Tibial artery (tissue), 4 donors: ENCODE data around the gene TSPAN18.

Experiments
- DNase-seq, 2 donors: peaks; one replicate each; pipeline ENCODE4 v3.0.0-alpha.2; 2019
- H3K27ac ChIP-seq, 2 donors: fragments of 200-600 bp; sonication (generic) in 1 of 2; 1 replicate in 1 of 2; 2 replicates in 1 of 2; pipeline ENCODE4 v1.5.1; 2018 to 2019; ENCODE audit warnings: mild to moderate bottlenecking in 1 of 2
- H3K27me3 ChIP-seq, 2 donors: fragments of 200-600 bp; sonication (generic) in 1 of 2; one replicate each; pipeline versions ENCODE4 v1.5.1 to v1.6.0; 2016 to 2019
- H3K36me3 ChIP-seq, 3 donors: fragments of 200-600 bp; sonication (generic) in 2 of 3; one replicate each; pipeline ENCODE4 v1.5.1; 2016 to 2019; ENCODE audit warnings: mild to moderate bottlenecking in 2 of 3
- H3K4me1 ChIP-seq, 4 donors: fragments of 200-600 bp; sonication (generic) in 2 of 4; 1 replicate in 3 of 4; 2 replicates in 1 of 4; pipeline ENCODE4 v1.5.1; 2016 to 2019
- H3K4me3 ChIP-seq, 2 donors: fragments of 200-600 bp; sonication (generic) in 1 of 2; 1 replicate in 1 of 2; 2 replicates in 1 of 2; pipeline ENCODE4 v1.5.1; 2018 to 2019; ENCODE audit warnings: mild to moderate bottlenecking in 2 of 2
- H3K9me3 ChIP-seq, 3 donors: fragments of 200-600 bp; sonication (generic) in 1 of 3; one replicate each; pipeline ENCODE4 v1.5.1; 2016 to 2019
- CTCF ChIP-seq, 2 experiments: fragments of 200-600 bp in 1 of 2; fragments of 450-650 bp in 1 of 2; IDR thresholded peaks; one replicate each; pipeline ENCODE4 v1.5.1; 2017 to 2019; ENCODE audit warnings: antibody characterized with exemption in 2 of 2, mild to moderate bottlenecking in 1 of 2, moderate library complexity in 1 of 2
- intact Hi-C: fragments of 100-400 bp; cut with DNase I; formaldehyde crosslinking; loops from one replicate; pipeline ENCODE4 v1.15.0; 2023; ENCODE audit warnings: low total_unique reads

Gene TSPAN18

GRCh38 chr11:44849424-44849823, 122.7 kb downstream of the TSPAN18 start:
- no peak for TF ChIP-seq CTCF (IDR thresholded peaks at IDR 0.05)
- Histone ChIP-seq H3K9me3 (peaks cover 0 to 6% (median 0%) of the 10 kb centered on the region in 3 donors), H3K27me3 (no peaks in the 10 kb centered on the region), H3K36me3 (no peaks in the 10 kb centered on the region), H3K4me1 (no peaks in the 10 kb centered on the region), H3K4me3 (no peak overlapping the region), H3K27ac (no peak overlapping the region)
- no peak for DNase-seq
- intact Hi-C loops: no loop called here

GRCh38 chr11:44849922-44850321, 123.2 kb downstream of the TSPAN18 start:
- Histone ChIP-seq H3K36me3 (no peaks in the 10 kb centered on the region), H3K27ac (no peak overlapping the region), H3K27me3 (no peaks in the 10 kb centered on the region), H3K4me1 (no peaks in the 10 kb centered on the region), H3K9me3 (peaks cover 0 to 6% (median 0%) of the 10 kb centered on the region in 3 donors), H3K4me3 (no peak overlapping the region)
- DNase-seq: no peak
- intact Hi-C loops: no loop called here
- TF ChIP-seq CTCF (IDR thresholded peaks at IDR 0.05): no peak

- DNase-seq: no peak
- Histone ChIP-seq H3K36me3 (no peaks in the 10 kb centered on the region), H3K9me3 (peaks cover 0 to 6% (median 0%) of the 10 kb centered on the region in 3 donors), H3K27me3 (no peaks in the 10 kb centered on the region), H3K4me3 (no peak overlapping the region), H3K4me1 (no peaks in the 10 kb centered on the region), H3K27ac (no peak overlapping the region)
- no peak for TF ChIP-seq CTCF (IDR thresholded peaks at IDR 0.05)
- intact Hi-C loops: no loop called here
Observed at GRCh38 chr11:44851496-44851895, 124.7 kb downstream of the TSPAN18 start.

- no peak for DNase-seq
- Histone ChIP-seq H3K9me3 (peaks cover 0 to 2% (median 0%) of the 10 kb centered on the region in 3 donors), H3K4me3 (no peak overlapping the region), H3K4me1 (no peaks in the 10 kb centered on the region), H3K27ac (no peak overlapping the region), H3K27me3 (no peaks in the 10 kb centered on the region), H3K36me3 (no peaks in the 10 kb centered on the region)
- TF ChIP-seq CTCF (IDR thresholded peaks at IDR 0.05): no peak
- intact Hi-C loops: no loop called here
Observed at GRCh38 chr11:44852159-44852747, 125.5 kb downstream of the TSPAN18 start.

GRCh38 chr11:44852952-44853351, 126.2 kb downstream of the TSPAN18 start:
- H3K27ac ChIP-seq: no peak overlapping the region
- no peaks in the 10 kb centered on the region for H3K36me3 ChIP-seq
- H3K27me3 ChIP-seq: no peaks in the 10 kb centered on the region
- intact Hi-C loops: no loop called here
- no peaks in the 10 kb centered on the region for H3K4me1 ChIP-seq
- TF ChIP-seq CTCF (IDR thresholded peaks at IDR 0.05): no peak
- H3K9me3 ChIP-seq: no peaks in the 10 kb centered on the region
- no peak overlapping the region for H3K4me3 ChIP-seq
- no peak for DNase-seq

GRCh38 chr11:44853666-44854065, 126.9 kb downstream of the TSPAN18 start:
- Histone ChIP-seq H3K4me3 (no peak overlapping the region), H3K27me3 (no peaks in the 10 kb centered on the region), H3K9me3 (no peaks in the 10 kb centered on the region), H3K36me3 (no peaks in the 10 kb centered on the region), H3K4me1 (no peaks in the 10 kb centered on the region), H3K27ac (no peak overlapping the region)
- intact Hi-C loops: no loop called here
- DNase-seq: no peak
- no peak for TF ChIP-seq CTCF (IDR thresholded peaks at IDR 0.05)
